Tibial artery (tissue), 4 donors: ENCODE measurements around the gene TRMT5.

Experiments used
- DNase-seq, 2 donors: peaks; one replicate each; pipeline ENCODE4 v3.0.0-alpha.2; 2019
- H3K27ac ChIP-seq, 2 donors: fragments of 200-600 bp; sonication (generic) in 1 of 2; 1 replicate in 1 of 2; 2 replicates in 1 of 2; pipeline ENCODE4 v1.5.1; 2018 to 2019; ENCODE audit warnings: mild to moderate bottlenecking in 1 of 2
- H3K27me3 ChIP-seq, 2 donors: fragments of 200-600 bp; sonication (generic) in 1 of 2; one replicate each; pipeline versions ENCODE4 v1.5.1 to v1.6.0; 2016 to 2019
- H3K36me3 ChIP-seq, 3 donors: fragments of 200-600 bp; sonication (generic) in 2 of 3; one replicate each; pipeline ENCODE4 v1.5.1; 2016 to 2019; ENCODE audit warnings: mild to moderate bottlenecking in 2 of 3
- H3K4me1 ChIP-seq, 4 donors: fragments of 200-600 bp; sonication (generic) in 2 of 4; 1 replicate in 3 of 4; 2 replicates in 1 of 4; pipeline ENCODE4 v1.5.1; 2016 to 2019
- H3K4me3 ChIP-seq, 2 donors: fragments of 200-600 bp; sonication (generic) in 1 of 2; 1 replicate in 1 of 2; 2 replicates in 1 of 2; pipeline ENCODE4 v1.5.1; 2018 to 2019; ENCODE audit warnings: mild to moderate bottlenecking in 2 of 2
- H3K9me3 ChIP-seq, 3 donors: fragments of 200-600 bp; sonication (generic) in 1 of 3; one replicate each; pipeline ENCODE4 v1.5.1; 2016 to 2019
- intact Hi-C: fragments of 100-400 bp; cut with DNase I; formaldehyde crosslinking; loops from one replicate; pipeline ENCODE4 v1.15.0; 2023; ENCODE audit warnings: low total_unique reads
- TF ChIP-seq, protein P1 (sequence below), 2 experiments: fragments of 200-600 bp in 1 of 2; fragments of 450-650 bp in 1 of 2; IDR thresholded peaks; one replicate each; pipeline ENCODE4 v1.5.1; 2017 to 2019; ENCODE audit warnings: antibody characterized with exemption in 2 of 2, mild to moderate bottlenecking in 1 of 2, moderate library complexity in 1 of 2

Gene TRMT5

DNA sequence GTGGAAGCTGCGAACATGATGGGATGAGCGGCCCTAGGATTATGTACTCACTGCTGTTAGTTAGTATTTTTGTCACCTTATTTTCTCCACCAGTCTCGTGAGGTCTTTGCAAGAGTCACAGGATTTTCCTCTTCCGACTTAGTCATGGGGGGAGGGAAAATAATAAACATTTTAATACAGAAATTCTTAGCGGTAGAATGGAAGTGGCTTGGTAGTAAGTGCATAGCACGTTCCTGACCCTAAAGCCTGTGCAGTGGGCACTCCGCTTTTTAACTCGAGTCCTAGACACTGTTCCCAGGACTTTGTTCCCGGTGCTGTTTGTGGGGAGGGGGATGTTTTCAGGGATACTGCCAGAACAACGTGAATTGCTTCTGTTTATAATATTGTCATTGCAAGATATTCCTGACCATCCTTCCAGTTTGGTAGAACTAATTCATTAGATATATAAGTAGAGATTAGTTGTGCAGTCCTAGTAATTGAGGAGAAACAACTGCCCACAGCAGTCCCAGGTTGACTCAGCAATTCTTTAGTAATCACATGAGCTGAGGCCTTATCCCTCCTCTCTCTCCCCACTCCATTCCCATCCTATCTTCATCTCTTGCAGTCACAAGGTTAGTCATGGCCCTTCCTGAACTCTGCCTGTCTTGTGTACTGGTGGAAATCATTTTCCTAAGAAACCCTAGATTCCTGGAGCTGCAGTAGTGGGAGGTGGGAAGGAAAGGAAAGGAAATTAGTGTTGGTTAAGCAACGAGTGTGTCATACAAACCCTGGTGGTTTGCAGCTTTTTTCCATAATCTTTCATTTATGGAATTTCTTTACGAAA lies 965 bp upstream of the TRMT5 start:
- DNase-seq = no peak

DNA sequence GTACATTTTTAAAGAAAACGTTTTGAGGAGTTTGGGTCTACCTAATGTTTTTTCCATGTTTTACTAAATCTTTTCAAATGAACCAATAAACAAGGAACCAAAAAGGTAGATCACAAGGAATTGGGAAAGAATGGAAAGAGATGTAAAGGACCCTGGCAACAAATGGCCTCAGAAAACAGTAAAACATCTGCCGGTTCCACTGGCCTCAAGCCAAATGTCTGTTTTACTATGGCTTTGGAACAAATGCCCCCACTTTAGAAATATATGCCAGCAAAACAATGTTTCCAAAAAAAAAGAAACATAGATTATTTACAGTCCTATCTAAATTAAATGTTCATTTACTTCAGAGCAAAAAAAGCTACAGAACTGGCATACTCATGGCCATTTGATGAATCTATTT lies 3.0 kb downstream of the TRMT5 start:
- Histone ChIP-seq H3K4me3 (no peak overlapping the region), H3K27me3 (no peaks in the 10 kb centered on the region), H3K9me3 (no peaks in the 10 kb centered on the region), H3K27ac (no peak overlapping the region), H3K4me1 (peaks cover 0 to 36% (median 12%) of the 10 kb centered on the region in 4 donors), H3K36me3 (peaks cover 0 to 21% (median 9%) of the 10 kb centered on the region in 3 donors)
- TF ChIP-seq, protein P1, sequence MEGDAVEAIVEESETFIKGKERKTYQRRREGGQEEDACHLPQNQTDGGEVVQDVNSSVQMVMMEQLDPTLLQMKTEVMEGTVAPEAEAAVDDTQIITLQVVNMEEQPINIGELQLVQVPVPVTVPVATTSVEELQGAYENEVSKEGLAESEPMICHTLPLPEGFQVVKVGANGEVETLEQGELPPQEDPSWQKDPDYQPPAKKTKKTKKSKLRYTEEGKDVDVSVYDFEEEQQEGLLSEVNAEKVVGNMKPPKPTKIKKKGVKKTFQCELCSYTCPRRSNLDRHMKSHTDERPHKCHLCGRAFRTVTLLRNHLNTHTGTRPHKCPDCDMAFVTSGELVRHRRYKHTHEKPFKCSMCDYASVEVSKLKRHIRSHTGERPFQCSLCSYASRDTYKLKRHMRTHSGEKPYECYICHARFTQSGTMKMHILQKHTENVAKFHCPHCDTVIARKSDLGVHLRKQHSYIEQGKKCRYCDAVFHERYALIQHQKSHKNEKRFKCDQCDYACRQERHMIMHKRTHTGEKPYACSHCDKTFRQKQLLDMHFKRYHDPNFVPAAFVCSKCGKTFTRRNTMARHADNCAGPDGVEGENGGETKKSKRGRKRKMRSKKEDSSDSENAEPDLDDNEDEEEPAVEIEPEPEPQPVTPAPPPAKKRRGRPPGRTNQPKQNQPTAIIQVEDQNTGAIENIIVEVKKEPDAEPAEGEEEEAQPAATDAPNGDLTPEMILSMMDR (IDR thresholded peaks at IDR 0.05) = no peak
- DNase-seq = no peak
- intact Hi-C loops = no loop called here

More for the DNA sequence above, 965 bp upstream of the TRMT5 start:
- intact Hi-C loops = no loop called here
- Histone ChIP-seq H3K4me3 (peak overlapping the region; percentile 69 to 72), H3K27ac (peak overlapping the region; percentile 81 to 82), H3K9me3 (no peaks in the 10 kb centered on the region), H3K27me3 (no peaks in the 10 kb centered on the region), H3K4me1 (peaks cover 0 to 42% (median 15%) of the 10 kb centered on the region in 4 donors), H3K36me3 (peaks cover 4 to 9% (median 8%) of the 10 kb centered on the region in 3 donors)
- TF ChIP-seq, protein P1 (IDR thresholded peaks at IDR 0.05) = no peak

DNA sequence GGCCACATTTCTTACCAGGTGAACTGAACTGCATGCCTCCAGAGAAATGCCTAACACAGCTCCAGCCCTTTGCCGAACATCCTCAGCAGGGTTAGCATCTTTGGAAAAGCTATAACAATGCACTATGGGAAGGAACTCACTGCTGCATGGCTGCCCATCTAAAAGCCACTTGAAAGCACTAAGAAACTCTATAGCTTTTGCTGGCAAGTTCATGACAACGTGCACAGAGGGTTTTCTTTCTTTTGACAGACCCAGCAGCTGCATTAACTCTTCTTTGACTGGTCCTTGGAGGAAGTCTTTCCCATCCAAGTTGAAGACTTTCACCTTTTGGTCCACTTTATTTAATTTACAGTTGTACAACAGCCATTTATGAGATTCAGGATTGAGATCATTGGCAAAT lies 5.3 kb downstream of the TRMT5 start:
- no peak for DNase-seq
- Histone ChIP-seq H3K27me3 (no peaks in the 10 kb centered on the region), H3K36me3 (peaks cover 0 to 29% (median 9%) of the 10 kb centered on the region in 3 donors), H3K4me1 (peaks cover 0 to 24% (median 3%) of the 10 kb centered on the region in 4 donors), H3K9me3 (no peaks in the 10 kb centered on the region), H3K4me3 (no peak overlapping the region), H3K27ac (no peak overlapping the region)
- intact Hi-C loops = no loop called here
- TF ChIP-seq, protein P1 (IDR thresholded peaks at IDR 0.05) = no peak

DNA sequence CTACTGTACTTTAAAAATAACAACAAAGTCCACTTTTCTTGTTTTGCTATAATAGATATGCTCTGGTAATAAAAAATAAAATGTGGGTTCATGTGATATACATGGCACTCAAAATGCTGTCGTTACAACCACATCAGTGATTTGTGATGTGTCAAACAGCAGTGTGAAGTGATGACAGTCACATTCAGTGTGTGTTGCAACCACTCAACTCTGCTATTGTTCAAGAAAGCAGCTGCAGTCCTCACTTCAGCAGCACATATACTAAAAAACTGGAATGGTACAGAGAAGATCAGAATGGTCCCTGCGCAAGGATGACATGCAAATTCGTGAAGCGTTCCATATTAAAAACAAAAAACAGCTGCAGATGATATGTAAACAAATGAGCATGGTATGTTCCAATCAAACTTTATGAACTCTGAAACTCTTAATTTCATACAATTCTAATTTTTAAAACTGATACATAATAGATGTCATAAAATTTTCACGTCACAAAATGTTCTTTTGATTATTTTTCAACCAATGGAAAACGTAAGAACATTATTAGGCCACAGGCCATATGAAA lies 6.7 kb downstream of the TRMT5 start:
- no peak for DNase-seq
- TF ChIP-seq, protein P1 (IDR thresholded peaks at IDR 0.05) = no peak
- no peaks in the 10 kb centered on the region for H3K27me3 ChIP-seq
- intact Hi-C loops = no loop called here
- H3K27ac ChIP-seq = no peak overlapping the region
- peaks cover 0 to 29% (median 9%) of the 10 kb centered on the region in 3 donors for H3K36me3 ChIP-seq
- H3K4me1 ChIP-seq = peaks cover 0 to 11% (median 0%) of the 10 kb centered on the region in 4 donors
- H3K4me3 ChIP-seq = no peak overlapping the region
- no peaks in the 10 kb centered on the region for H3K9me3 ChIP-seq

DNA sequence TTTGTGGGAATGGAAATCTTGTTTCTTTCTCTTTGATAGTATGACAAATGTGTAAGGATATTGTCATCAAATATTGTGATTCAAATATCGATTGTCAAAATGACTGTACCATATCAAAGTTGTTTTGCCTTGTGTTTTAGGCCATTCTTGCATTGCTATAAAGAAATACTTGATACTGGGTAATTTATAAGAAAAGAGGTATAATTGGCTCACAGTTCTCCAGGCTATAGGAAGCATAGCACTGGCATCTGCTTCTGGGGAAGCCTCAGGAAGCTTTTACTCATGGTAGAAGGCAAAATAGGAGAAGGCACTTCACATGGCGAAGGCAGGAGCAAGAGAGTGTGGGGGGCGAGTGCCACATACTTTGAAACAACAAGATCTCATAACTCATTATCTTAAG lies 7.8 kb downstream of the TRMT5 start:
- H3K4me1 ChIP-seq = peaks cover 0 to 10% (median 0%) of the 10 kb centered on the region in 4 donors
- no peak for DNase-seq
- no peaks in the 10 kb centered on the region for H3K9me3 ChIP-seq
- no peak overlapping the region for H3K27ac ChIP-seq
- no peaks in the 10 kb centered on the region for H3K27me3 ChIP-seq
- peaks cover 0 to 29% (median 9%) of the 10 kb centered on the region in 3 donors for H3K36me3 ChIP-seq
- TF ChIP-seq, protein P1 (IDR thresholded peaks at IDR 0.05) = no peak
- H3K4me3 ChIP-seq = no peak overlapping the region
- intact Hi-C loops = no loop called here
